ENCODE data around the gene FBXO3. TPM values are rescaled to one million over a fixed set of nuclear protein-coding genes. Genes with fewer than 3 reads are reported as not detected.

The FBXO3 gene
- total and polyA plus RNA-seq, 2 of the 8 experiments (the other 6 are each of a cell fraction or from before 2014, with no cell fraction given), result 15.9 to 25.7 TPM

- TF ChIP-seq GTF2F1 (IDR thresholded peaks at IDR 0.05; ENCODE audit: borderline replicate concordance, low read depth, low read length) (no peak), EGR1 (IDR thresholded peaks at IDR 0.05; ENCODE audit: borderline replicate concordance, low read depth, low read length) (peak; percentile 59; the same call in 1 of the 2 replicates), MAFK (IDR thresholded peaks at IDR 0.05; ENCODE audit: low read depth, low read length) (no peak), JUND (IDR thresholded peaks at IDR 0.05; ENCODE audit: low read length) (no peak), CHD2 (IDR thresholded peaks at IDR 0.05; ENCODE audit: low read length) (no peak), SRF (IDR thresholded peaks at IDR 0.05; ENCODE audit: low read depth, low read length) (no peak), HDAC2 (IDR thresholded peaks at IDR 0.05; ENCODE audit: borderline replicate concordance in 1 of 2, low read depth in 2 of 2, low read length in 2 of 2) (no peak), SAP30 (IDR thresholded peaks at IDR 0.05; ENCODE audit: insufficient read depth, insufficient replicate concordance, low read length) (no peak), YY1 (IDR thresholded peaks at IDR 0.05; ENCODE audit: low read depth, low read length) (no peak), PHF8 (conservative IDR thresholded peaks at IDR 0.05; ENCODE audit: low read depth, low read length) (no peak; the same call in 1 of the 2 replicates), CHD1 (IDR thresholded peaks at IDR 0.05; ENCODE audit: low read depth, low read length) (no peak), BACH1 (IDR thresholded peaks at IDR 0.05; ENCODE audit: low read length) (peak; percentile 29; the same call in 1 of the 2 replicates), SP1 (IDR thresholded peaks at IDR 0.05; ENCODE audit: low read depth, low read length) (0 out of 2 replicates have a peak, but pooled peaks have one; percentile 18), ASH2L (IDR thresholded peaks at IDR 0.05; ENCODE audit: low read length) (peak; percentile 54), POLR2AphosphoS5 (IDR thresholded peaks at IDR 0.05; ENCODE audit: low read depth, low read length) (peak; percentile 83), POLR2A (IDR thresholded peaks at IDR 0.05; ENCODE audit: control extremely low read depth in 1 of 2, low read depth in 2 of 2, low read length in 2 of 2) (peak in 1 of 2 experiments; percentile 83; a peak in 2 of 3 replicates), SP2 (IDR thresholded peaks at IDR 0.05; ENCODE audit: low read length) (no peak), BCL11A (IDR thresholded peaks at IDR 0.05; ENCODE audit: low read depth in 2 of 2, low read length in 2 of 2) (no peak)
- TF ChIP-seq, protein P1, sequence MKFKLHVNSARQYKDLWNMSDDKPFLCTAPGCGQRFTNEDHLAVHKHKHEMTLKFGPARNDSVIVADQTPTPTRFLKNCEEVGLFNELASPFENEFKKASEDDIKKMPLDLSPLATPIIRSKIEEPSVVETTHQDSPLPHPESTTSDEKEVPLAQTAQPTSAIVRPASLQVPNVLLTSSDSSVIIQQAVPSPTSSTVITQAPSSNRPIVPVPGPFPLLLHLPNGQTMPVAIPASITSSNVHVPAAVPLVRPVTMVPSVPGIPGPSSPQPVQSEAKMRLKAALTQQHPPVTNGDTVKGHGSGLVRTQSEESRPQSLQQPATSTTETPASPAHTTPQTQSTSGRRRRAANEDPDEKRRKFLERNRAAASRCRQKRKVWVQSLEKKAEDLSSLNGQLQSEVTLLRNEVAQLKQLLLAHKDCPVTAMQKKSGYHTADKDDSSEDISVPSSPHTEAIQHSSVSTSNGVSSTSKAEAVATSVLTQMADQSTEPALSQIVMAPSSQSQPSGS (IDR thresholded peaks at IDR 0.05; ENCODE audit: low read length), result 0 out of 2 replicates have a peak, but pooled peaks have one; percentile 11
- TF ChIP-seq, protein P2, sequence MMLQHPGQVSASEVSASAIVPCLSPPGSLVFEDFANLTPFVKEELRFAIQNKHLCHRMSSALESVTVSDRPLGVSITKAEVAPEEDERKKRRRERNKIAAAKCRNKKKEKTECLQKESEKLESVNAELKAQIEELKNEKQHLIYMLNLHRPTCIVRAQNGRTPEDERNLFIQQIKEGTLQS (IDR thresholded peaks at IDR 0.05; ENCODE audit: insufficient read depth, low read depth, low read length), result no peak
- TF ChIP-seq, protein P3, sequence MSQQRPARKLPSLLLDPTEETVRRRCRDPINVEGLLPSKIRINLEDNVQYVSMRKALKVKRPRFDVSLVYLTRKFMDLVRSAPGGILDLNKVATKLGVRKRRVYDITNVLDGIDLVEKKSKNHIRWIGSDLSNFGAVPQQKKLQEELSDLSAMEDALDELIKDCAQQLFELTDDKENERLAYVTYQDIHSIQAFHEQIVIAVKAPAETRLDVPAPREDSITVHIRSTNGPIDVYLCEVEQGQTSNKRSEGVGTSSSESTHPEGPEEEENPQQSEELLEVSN (IDR thresholded peaks at IDR 0.05), result no peak
Measured at GRCh38 chr11:33700502-33701271, 73.6 kb downstream of the FBXO3 start, which contains the start of gene C11orf91 (continued).

All from H1 (cell line).